SK-N-SH (cell line): ENCODE results near the gene MIS18A. TPM values are rescaled to one million over a fixed set of nuclear protein-coding genes. Genes with fewer than 3 reads are reported as not detected.
"Not testable (repeated sequence)": the region's sequence is repeated elsewhere in the genome, so short reads cannot be mapped to it uniquely, and the experiment has no call there.

Experiments
- CTCF ChIA-PET: fragments of 300-600, 350-600 bp; formaldehyde crosslinking; extraction: SDS; loops from one replicate; lab custom pipeline; 2021; lab: Yijun Ruan, JAX
- POLR2A ChIA-PET: fragments of 350-600 bp; sonication (Branson Sonifier 250); formaldehyde crosslinking; extraction: SDS; loops from one replicate; lab custom pipeline; 2020; ENCODE audit warnings: antibody characterized with exemption, inconsistent platforms; lab: Yijun Ruan, JAX
- DNase-seq: peaks from one replicate; pipeline ENCODE4 v3.0.0; 2012
- H2AFZ ChIP-seq: fragments of 200-600 bp; sonication (generic); 2 replicates; pipeline ENCODE4 v1.8.1; 2016; ENCODE audit warnings: antibody characterized with exemption, mild to moderate bottlenecking, low read depth
- H3F3A ChIP-seq: fragments of 200-600 bp; sonication (generic); replicated peaks from 2 replicates; pipeline ENCODE3; 2016; ENCODE audit warnings: antibody characterized with exemption, mild to moderate bottlenecking; ENCODE audit not compliant: insufficient read depth
- H3K27ac ChIP-seq, 2 experiments: fragments of 200-500 bp in 1 of 2; fragments of 200-600 bp in 1 of 2; sonication (Bioruptor generic) in 1 of 2; sonication (generic), shearing (Covaris generic) in 1 of 2; 2 replicates each; pipeline versions ENCODE4 v1.5.1 to v1.6.1; 2014 to 2016; ENCODE audit warnings: low read depth in 2 of 2, inconsistent platforms in 1 of 2, low read length in 1 of 2, mild to moderate bottlenecking in 1 of 2, mixed read lengths in 1 of 2
- H3K27me3 ChIP-seq: fragments of 200-600 bp; sonication (generic), shearing (Covaris generic); 2 replicates; pipeline ENCODE4 v1.6.1; 2016; ENCODE audit warnings: mixed run types; ENCODE audit not compliant: insufficient read depth
- H3K36me3 ChIP-seq, 2 experiments: fragments of 200-500 bp in 1 of 2; fragments of 200-600 bp in 1 of 2; sonication (Bioruptor generic) in 1 of 2; sonication (generic) in 1 of 2; replicated peaks in 1 of 2; 2 replicates each; pipeline versions ENCODE3 to v1.5.1; 2014 to 2016; ENCODE audit warnings: low read length in 1 of 2, mild to moderate bottlenecking in 1 of 2; ENCODE audit not compliant: insufficient read depth in 2 of 2, control insufficient read depth in 1 of 2
- H3K4me1 ChIP-seq, 2 experiments: fragments of 200-500 bp in 1 of 2; fragments of 200-600 bp in 1 of 2; sonication (Bioruptor generic) in 1 of 2; sonication (generic), shearing (Covaris generic) in 1 of 2; 2 replicates each; pipeline versions ENCODE4 v1.5.1 to v1.6.1; 2014 to 2016; ENCODE audit warnings: low read depth in 1 of 2, low read length in 1 of 2, mixed run types in 1 of 2; ENCODE audit not compliant: insufficient read depth in 2 of 2, control insufficient read depth in 1 of 2
- H3K4me2 ChIP-seq: fragments of 200-600 bp; sonication (generic), shearing (Covaris generic); 2 replicates; pipeline ENCODE4 v1.6.1; 2017; ENCODE audit warnings: mixed run types
- H3K4me3 ChIP-seq, 2 experiments: fragments of 200-500 bp in 1 of 2; fragments of 200-600 bp in 1 of 2; sonication (Bioruptor generic) in 1 of 2; sonication (generic), shearing (Covaris generic) in 1 of 2; 2 replicates each; pipeline versions ENCODE4 v1.5.1 to v1.8.1; 2014 to 2016; ENCODE audit warnings: low read depth in 2 of 2, inconsistent platforms in 1 of 2, low read length in 1 of 2, mild to moderate bottlenecking in 1 of 2, mixed read lengths in 1 of 2, moderate library complexity in 1 of 2
- H3K79me2 ChIP-seq: fragments of 200-600 bp; sonication (generic); 2 replicates; pipeline ENCODE4 v1.8.1; 2017; ENCODE audit warnings: mild to moderate bottlenecking; ENCODE audit not compliant: insufficient read depth
- H3K9ac ChIP-seq: fragments of 200-600 bp; sonication (generic); 2 replicates; pipeline ENCODE4 v1.6.1; 2017; ENCODE audit warnings: mixed run types
- H3K9me2 ChIP-seq: fragments of 200-600 bp; sonication (generic); 2 replicates; pipeline ENCODE4 v1.6.1; 2017; ENCODE audit warnings: mixed run types
- H3K9me3 ChIP-seq: fragments of 200-600 bp; sonication (generic); 2 replicates; pipeline ENCODE4 v1.6.1; 2017; ENCODE audit warnings: mixed run types, mild to moderate bottlenecking, moderate library complexity
- H4K20me1 ChIP-seq: fragments of 200-600 bp; sonication (generic); 2 replicates; pipeline ENCODE4 v1.6.1; 2017; ENCODE audit warnings: mild to moderate bottlenecking, mixed run types; ENCODE audit not compliant: insufficient read depth
- CHD2 ChIP-seq: fragments of 150-350 bp; IDR thresholded peaks from 2 replicates; pipeline ENCODE4 v1.6.1; 2018; ENCODE audit warnings: low read length; ENCODE audit not compliant: partially characterized antibody
- FOSL2 ChIP-seq: IDR thresholded peaks from 2 replicates; pipeline ENCODE4 v1.4.0; 2012; ENCODE audit warnings: low read depth, mild to moderate bottlenecking, moderate library complexity, borderline replicate concordance
- FOXM1 ChIP-seq: IDR thresholded peaks from 2 replicates; pipeline ENCODE4 v1.4.0; 2012; ENCODE audit warnings: low read depth, mild to moderate bottlenecking
- GATA2 ChIP-seq: sonication (generic); formaldehyde crosslinking; IDR thresholded peaks from 2 replicates; pipeline ENCODE4 v1.5.0; 2020; ENCODE audit warnings: mild to moderate bottlenecking, missing genetic modification reagents
- POLR2AphosphoS5 ChIP-seq: IDR thresholded peaks from 2 replicates; pipeline ENCODE4 v1.6.1; 2012; ENCODE audit warnings: low read depth, low read length
- RAD21 ChIP-seq: IDR thresholded peaks from 2 replicates; pipeline ENCODE4 v1.6.1; 2012; ENCODE audit warnings: mild to moderate bottlenecking, low read length
- RCOR1 ChIP-seq: fragments of 150-350 bp; IDR thresholded peaks from 2 replicates; pipeline ENCODE4 v1.6.1; 2017; ENCODE audit warnings: antibody characterized with exemption, low read length
- SMC3 ChIP-seq: IDR thresholded peaks from 2 replicates; pipeline ENCODE4 v1.6.1; 2012; ENCODE audit warnings: low read depth, low read length, improper control_type of control experiment
- TEAD4 ChIP-seq: IDR thresholded peaks from 2 replicates; pipeline ENCODE4 v1.4.0; 2012; ENCODE audit warnings: mild to moderate bottlenecking, borderline replicate concordance; ENCODE audit not compliant: insufficient read depth
- USF1 ChIP-seq: IDR thresholded peaks from 2 replicates; pipeline ENCODE4 v1.4.0; 2012; ENCODE audit warnings: low read depth, borderline replicate concordance
- ZBTB33 ChIP-seq: IDR thresholded peaks from 2 replicates; pipeline ENCODE4 v1.4.0; 2012; ENCODE audit warnings: low read depth, borderline replicate concordance
- WGBS: methylation state at CpG from one replicate; pipeline ENCODE4 v1.1.6; 2017; ENCODE audit warnings: low lambda C conversion rate; 5-methylcytosine and 5-hydroxymethylcytosine counted together
- polyA plus RNA-seq, 3 experiments: library from polyadenylated mRNA; depleted of rRNA; stranded (reverse); fragments of >200 nt; gene quantifications; 2 replicates each; pipeline ENCODE4 v1.2.3, GENCODE V29; 2012
- TF ChIP-seq, protein P1 (sequence below): IDR thresholded peaks from 2 replicates; pipeline ENCODE4 v1.4.0; 2012; ENCODE audit warnings: low read depth
- TF ChIP-seq, protein P2 (sequence below): fragments of 150-350 bp; IDR thresholded peaks from 2 replicates; pipeline ENCODE4 v1.6.1; 2017; ENCODE audit warnings: antibody characterized with exemption, low read length, low read depth, borderline replicate concordance

MIS18A gene
- polyA plus RNA-seq, 1 of the 3 experiments (the other 2 are of a cell fraction), result 14.2 TPM

- H3K27ac ChIP-seq, result no peak overlapping the region
- H3K4me1 ChIP-seq, result peaks cover 0 to 14% of the 10 kb centered on the region in 2 experiments; a peak in 2 of 4 replicates
- H2AFZ ChIP-seq, result no peak overlapping the region
- CTCF ChIA-PET, result interaction anchor here (0.9 to 2.7 kb wide), 3 partner anchors 19 to 411 kb away, joined by 3 to 9 read pairs (median 3); no protein-coding TSS in a partner anchor
- H3K9me2 ChIP-seq, result no peaks in the 10 kb centered on the region
- H3K4me3 ChIP-seq, result no peak overlapping the region
- H3K9me3 ChIP-seq, result no peaks in the 10 kb centered on the region
- peaks cover 44% of the 10 kb centered on the region for H3K79me2 ChIP-seq
- no peak for DNase-seq
- TF ChIP-seq FOSL2 (no peak), TEAD4 (no peak), RAD21 (no peak)
- H3K27me3 ChIP-seq, result no peaks in the 10 kb centered on the region
- H3K9ac ChIP-seq, result no peak overlapping the region
- H4K20me1 ChIP-seq, result no peaks in the 10 kb centered on the region
- peaks cover 20 to 29% of the 10 kb centered on the region in 2 experiments for H3K36me3 ChIP-seq
- WGBS, result 95% methylated on average over 4 of the region's 4 CpGs
- H3F3A ChIP-seq, result peaks cover 12% of the 10 kb centered on the region
- no peak overlapping the region for H3K4me2 ChIP-seq
- POLR2A ChIA-PET, result no interaction called here
Measured at GRCh38 chr21:32276671-32277070, 2.2 kb downstream of the MIS18A start.

- Histone ChIP-seq H3K4me1 (no peaks in the 10 kb centered on the region), H3K27ac (no peak overlapping the region), H2AFZ (no peak overlapping the region), H3F3A (no peaks in the 10 kb centered on the region), H3K9me2 (no peaks in the 10 kb centered on the region), H3K79me2 (peaks cover 17% of the 10 kb centered on the region), H4K20me1 (no peaks in the 10 kb centered on the region), H3K4me2 (no peak overlapping the region), H3K4me3 (no peak overlapping the region), H3K27me3 (no peaks in the 10 kb centered on the region), H3K36me3 (peaks cover 48 to 61% of the 10 kb centered on the region in 2 experiments), H3K9ac (no peak overlapping the region), H3K9me3 (no peaks in the 10 kb centered on the region)
- 89% methylated on average over 4 of the region's 4 CpGs for WGBS
- TF ChIP-seq RAD21 (no peak), RCOR1 (no peak), GATA2 (CRISPR knock-in tag) (no peak), ZBTB33 (no peak), SMC3 (no peak), POLR2AphosphoS5 (no peak), FOXM1 (no peak), CHD2 (no peak), USF1 (no peak)
- TF ChIP-seq, protein P1, sequence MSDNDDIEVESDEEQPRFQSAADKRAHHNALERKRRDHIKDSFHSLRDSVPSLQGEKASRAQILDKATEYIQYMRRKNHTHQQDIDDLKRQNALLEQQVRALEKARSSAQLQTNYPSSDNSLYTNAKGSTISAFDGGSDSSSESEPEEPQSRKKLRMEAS, result no peak
- TF ChIP-seq, protein P2, sequence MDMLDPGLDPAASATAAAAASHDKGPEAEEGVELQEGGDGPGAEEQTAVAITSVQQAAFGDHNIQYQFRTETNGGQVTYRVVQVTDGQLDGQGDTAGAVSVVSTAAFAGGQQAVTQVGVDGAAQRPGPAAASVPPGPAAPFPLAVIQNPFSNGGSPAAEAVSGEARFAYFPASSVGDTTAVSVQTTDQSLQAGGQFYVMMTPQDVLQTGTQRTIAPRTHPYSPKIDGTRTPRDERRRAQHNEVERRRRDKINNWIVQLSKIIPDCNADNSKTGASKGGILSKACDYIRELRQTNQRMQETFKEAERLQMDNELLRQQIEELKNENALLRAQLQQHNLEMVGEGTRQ, result no peak
- POLR2A ChIA-PET, result no interaction called here
- CTCF ChIA-PET, result interaction anchor here (1.0 to 1.2 kb wide), 3 partner anchors 9 to 405 kb away, joined by 4 to 6 read pairs (median 4); no protein-coding TSS in a partner anchor
- DNase-seq, result no peak
Measured at GRCh38 chr21:32270748-32271147, 8.1 kb downstream of the MIS18A start.

- POLR2A ChIA-PET, DNase-seq, H3F3A ChIP-seq, H3K27me3 ChIP-seq, H3K9me3 ChIP-seq, H3K79me2 ChIP-seq, H4K20me1 ChIP-seq, H2AFZ ChIP-seq, H3K4me2 ChIP-seq, H3K9me2 ChIP-seq, H3K27ac ChIP-seq, H3K4me3 ChIP-seq, H3K4me1 ChIP-seq, H3K9ac ChIP-seq: not testable (repeated sequence)
- CTCF ChIA-PET, result interaction anchor here (0.6 kb wide), 1 partner anchor 14 kb away, joined by 3 read pairs; the partner anchor contains the start of gene MIS18A
- no CpG with 5 or more reads among the region's 23 CpGs for WGBS
- H3K36me3 ChIP-seq, result peaks cover 24 to 26% of the 10 kb centered on the region in 2 experiments
Measured at GRCh38 chr21:32265321-32265720, 13.5 kb downstream of the MIS18A start.
